ENCODE data around the gene FLNB.

GRCh38 chr3:58169371-58169770 is 161.1 kb downstream of the FLNB start:
- TF ChIP-seq CTCF (IDR thresholded peaks at IDR 0.05) (no peak), EP300 (IDR thresholded peaks at IDR 0.05; ENCODE audit: low read depth) (no peak)
